Measurements from ENCODE around the gene JARID2.

The JARID2 gene

GRCh38 chr6:15512721-15513120 is 266.9 kb downstream of the JARID2 start:
- DNase-seq: no peak

- DNase-seq: no peak
Measured at GRCh38 chr6:15513131-15513771, 267.4 kb downstream of the JARID2 start.

GRCh38 chr6:15513801-15514711 is 268.2 kb downstream of the JARID2 start:
- DNase-seq: no peak

- no peak for DNase-seq
Measured at GRCh38 chr6:15515226-15515625, 269.4 kb downstream of the JARID2 start.

- no peak for DNase-seq
Measured at GRCh38 chr6:15515660-15516375, 269.9 kb downstream of the JARID2 start.

- DNase-seq: no peak
Measured at GRCh38 chr6:15516378-15516777, 270.5 kb downstream of the JARID2 start.

GRCh38 chr6:15516923-15517560 is 271.2 kb downstream of the JARID2 start:
- DNase-seq: no peak

GRCh38 chr6:15517600-15517999 is 271.7 kb downstream of the JARID2 start:
- no peak for DNase-seq

GRCh38 chr6:15518057-15518456 is 272.2 kb downstream of the JARID2 start:
- peak; percentile 31 for DNase-seq

GRCh38 chr6:15518878-15519277 is 273.0 kb downstream of the JARID2 start:
- DNase-seq: no peak

GRCh38 chr6:15519681-15520080 is 273.8 kb downstream of the JARID2 start:
- no peak for DNase-seq

GRCh38 chr6:15520626-15521203 is 274.8 kb downstream of the JARID2 start:
- DNase-seq: no peak

GRCh38 chr6:15521582-15521981 is 275.7 kb downstream of the JARID2 start:
- no peak for DNase-seq

GRCh38 chr6:15522026-15522425 is 276.2 kb downstream of the JARID2 start:
- no peak for DNase-seq

GRCh38 chr6:15522427-15522826 is 276.6 kb downstream of the JARID2 start:
- no peak for DNase-seq

- no peak for DNase-seq
Measured at GRCh38 chr6:15522856-15523529, 277.1 kb downstream of the JARID2 start.

GRCh38 chr6:15523679-15524630 is 278.1 kb downstream of the JARID2 start:
- DNase-seq: no peak

- DNase-seq: no peak
Measured at GRCh38 chr6:15524861-15525401, 279.1 kb downstream of the JARID2 start.

GRCh38 chr6:15526212-15526701 is 280.4 kb downstream of the JARID2 start:
- no peak for DNase-seq

Data from fibroblast of skin of scalp (primary cell).